WTC11 (cell line): ENCODE data around the gene FHL1.

Source experiments
- ATF3 ChIP-seq: sonication (generic); formaldehyde crosslinking; conservative IDR thresholded peaks from 2 replicates; pipeline ENCODE4 v1.8.1; 2022; ENCODE audit warnings: mild to moderate bottlenecking, missing genetic modification reagents
- CBFB ChIP-seq: sonication (generic); formaldehyde crosslinking; IDR thresholded peaks from 2 replicates; pipeline ENCODE4 v1.8.1; 2022; ENCODE audit warnings: mild to moderate bottlenecking, low read depth, missing genetic modification reagents
- CREB1 ChIP-seq: sonication (generic); formaldehyde crosslinking; IDR thresholded peaks from 2 replicates; pipeline ENCODE4 v1.8.0; 2023; ENCODE audit warnings: mild to moderate bottlenecking, missing genetic modification reagents
- CTCF ChIP-seq: fragments of 200-600 bp; IDR thresholded peaks from 2 replicates; pipeline ENCODE4 v1.8.0; 2022; ENCODE audit warnings: antibody characterized with exemption
- E2F5 ChIP-seq: sonication (generic); formaldehyde crosslinking; IDR thresholded peaks from 2 replicates; pipeline ENCODE4 v1.8.1; 2022; ENCODE audit warnings: mild to moderate bottlenecking, moderate library complexity, missing genetic modification reagents
- HMGA2 ChIP-seq: fragments of 250-450 bp; sonication (Bioruptor Pico); IDR thresholded peaks from 2 replicates; pipeline ENCODE4 v1.4.0; 2021; ENCODE audit warnings: mild to moderate bottlenecking, moderate library complexity
- JUN ChIP-seq: sonication (generic); formaldehyde crosslinking; IDR thresholded peaks from 2 replicates; pipeline ENCODE4 v1.8.0; 2023; ENCODE audit warnings: mild to moderate bottlenecking, missing genetic modification reagents
- MAX ChIP-seq: sonication (generic); formaldehyde crosslinking; IDR thresholded peaks from 2 replicates; pipeline ENCODE4 v1.8.0; 2022; ENCODE audit warnings: mild to moderate bottlenecking, missing genetic modification reagents
- NR3C1 ChIP-seq: sonication (generic); formaldehyde crosslinking; conservative IDR thresholded peaks from 2 replicates; pipeline ENCODE4 v1.8.1; 2023; ENCODE audit warnings: low read depth, mild to moderate bottlenecking, missing genetic modification reagents
- STAT6 ChIP-seq: sonication (generic); formaldehyde crosslinking; conservative IDR thresholded peaks from 2 replicates; pipeline ENCODE4 v1.8.1; 2023; ENCODE audit warnings: mild to moderate bottlenecking, low read depth, missing genetic modification reagents, moderate library complexity
- USF1 ChIP-seq: sonication (generic); formaldehyde crosslinking; IDR thresholded peaks from 2 replicates; pipeline ENCODE4 v1.8.0; 2022; ENCODE audit warnings: mild to moderate bottlenecking, missing genetic modification reagents
- USF2 ChIP-seq: sonication (generic); formaldehyde crosslinking; IDR thresholded peaks from 2 replicates; pipeline ENCODE4 v1.8.1; 2023; ENCODE audit warnings: mild to moderate bottlenecking, missing genetic modification reagents, moderate library complexity
- ZSCAN18 ChIP-seq: fragments of 250-450 bp; sonication (Bioruptor Pico); IDR thresholded peaks from 2 replicates; pipeline ENCODE4 v2.1.2; 2022; ENCODE audit warnings: mild to moderate bottlenecking, moderate library complexity

GRCh38 chrX:136168929-136169735, 21.8 kb downstream of the FHL1 start:
- no peak for TF ChIP-seq CTCF
- no peak for TF ChIP-seq CBFB (CRISPR knock-in tag)
- TF ChIP-seq NR3C1 = no peak
- TF ChIP-seq USF2 (CRISPR knock-in tag) = no peak
- no peak for TF ChIP-seq USF1 (CRISPR knock-in tag)
- TF ChIP-seq ATF3 (CRISPR knock-in tag) = no peak
- TF ChIP-seq HMGA2 = no peak
- no peak for TF ChIP-seq JUN (CRISPR knock-in tag)
- TF ChIP-seq STAT6 (CRISPR knock-in tag) = no peak
- TF ChIP-seq ZSCAN18 = no peak
- TF ChIP-seq MAX (CRISPR knock-in tag) = no peak
- no peak for TF ChIP-seq CREB1 (CRISPR knock-in tag)
- no peak for TF ChIP-seq E2F5
